Kidney epithelial cell (primary cell): ENCODE results near the gene NBAS. TPM values are rescaled to one million over a fixed set of nuclear protein-coding genes. Genes with fewer than 3 reads are reported as not detected.

ENCODE experiments used
- DNase-seq: peaks from one replicate; pipeline ENCODE4 v3.0.0-alpha.2; 2010; ENCODE audit warnings: low read depth
- H3K27me3 ChIP-seq: 2 replicates; pipeline ENCODE4 v1.6.0; 2011; ENCODE audit warnings: low read length; ENCODE audit not compliant: control insufficient read depth, insufficient read depth
- H3K36me3 ChIP-seq: 2 replicates; pipeline ENCODE4 v1.5.1; 2011; ENCODE audit warnings: low read length; ENCODE audit not compliant: control insufficient read depth, insufficient read depth
- H3K4me3 ChIP-seq: 2 replicates; pipeline ENCODE4 v1.5.1; 2011; ENCODE audit warnings: low read depth, mild to moderate bottlenecking, control low read depth, low read length
- CTCF ChIP-seq: IDR thresholded peaks from 2 replicates; pipeline ENCODE4 v1.5.1; 2011; ENCODE audit warnings: mild to moderate bottlenecking, moderate library complexity, low read length, control low read depth, inconsistent platforms; ENCODE audit not compliant: insufficient read depth, poor library complexity, severe bottlenecking
- total RNA-seq: library from RNA; depleted of rRNA; stranded (reverse); fragments of >200 nt; gene quantifications from 2 replicates; pipeline ENCODE4 v1.2.3, GENCODE V29; 2015

The NBAS gene
- total RNA-seq, 1 donor from 2014 or later = 67.0 TPM

GRCh38 chr2:15272942-15273341 lies 288.2 kb downstream of the NBAS start:
- TF ChIP-seq CTCF = no peak
- Histone ChIP-seq H3K27me3 (no peaks in the 10 kb centered on the region), H3K36me3 (peaks cover 1% of the 10 kb centered on the region), H3K4me3 (no peak overlapping the region)
- DNase-seq = no peak

DNA sequence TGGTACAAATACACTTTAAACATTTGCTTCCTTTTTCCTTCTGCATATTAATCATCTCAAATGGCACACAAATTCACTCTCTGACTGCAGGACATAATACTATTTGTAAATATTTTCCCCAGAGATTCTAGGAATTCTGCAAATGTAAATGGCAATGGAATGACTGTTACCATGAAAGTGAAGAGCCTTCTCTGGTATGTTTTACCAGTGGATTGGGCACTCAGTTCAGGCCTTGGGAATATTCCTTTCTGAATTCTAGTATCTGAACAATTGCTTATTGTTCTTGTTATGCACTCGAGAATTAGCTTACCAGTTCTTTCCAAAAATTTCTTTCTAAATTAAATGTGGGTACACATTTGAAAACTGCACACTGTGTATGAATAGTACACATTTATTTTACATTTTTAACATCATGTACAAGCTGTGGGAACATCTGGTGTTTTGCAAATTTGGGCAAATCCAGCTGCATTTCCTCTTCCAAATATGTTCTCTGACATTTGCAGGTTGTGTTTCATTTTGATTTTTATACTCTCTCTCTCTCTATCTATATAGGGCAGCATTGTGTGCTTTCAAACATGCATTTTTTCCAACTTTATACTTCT lies 289.1 kb downstream of the NBAS start:
- TF ChIP-seq CTCF = no peak
- Histone ChIP-seq H3K4me3 (no peak overlapping the region), H3K36me3 (peaks cover 1% of the 10 kb centered on the region), H3K27me3 (no peaks in the 10 kb centered on the region)
- no peak for DNase-seq

GRCh38 chr2:15271276-15271675 lies 289.9 kb downstream of the NBAS start:
- Histone ChIP-seq H3K36me3 (peaks cover 1% of the 10 kb centered on the region), H3K27me3 (no peaks in the 10 kb centered on the region), H3K4me3 (no peak overlapping the region)
- TF ChIP-seq CTCF = no peak
- DNase-seq = no peak

DNA sequence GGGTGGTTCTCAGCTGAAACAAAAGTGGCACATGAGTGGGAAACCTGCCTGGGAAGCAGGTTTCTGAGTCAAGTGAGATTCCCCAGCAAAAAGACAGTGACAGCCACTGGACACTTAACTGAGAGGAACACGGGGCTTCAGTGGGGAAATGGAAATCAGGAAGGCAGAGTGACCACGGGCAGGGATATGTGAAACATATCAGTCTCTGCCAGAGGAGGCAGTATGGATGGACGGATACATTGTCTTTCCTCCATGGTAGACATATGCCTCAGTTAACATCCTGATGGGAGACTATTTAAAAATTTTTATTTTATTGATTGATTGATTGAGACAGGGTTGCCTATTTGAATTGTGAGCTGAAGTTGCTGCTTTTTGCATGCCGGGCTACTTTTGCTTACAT lies 292.1 kb downstream of the NBAS start:
- TF ChIP-seq CTCF = no peak
- Histone ChIP-seq H3K36me3 (no peaks in the 10 kb centered on the region), H3K27me3 (no peaks in the 10 kb centered on the region), H3K4me3 (no peak overlapping the region)
- DNase-seq = no peak

- no peak for DNase-seq
- Histone ChIP-seq H3K27me3 (no peaks in the 10 kb centered on the region), H3K36me3 (no peaks in the 10 kb centered on the region), H3K4me3 (no peak overlapping the region)
- TF ChIP-seq CTCF = no peak
These were observed 295.2 kb downstream of the NBAS start for GRCh38 chr2:15265889-15266288.
